Mesenchymal stem cell (in vitro differentiated cells and primary cell): ENCODE measurements around the gene EHF.
A peak's percentile ranks its signal among the peaks of the same experiment; 100 is the strongest.

Source experiments
- DNase-seq: peaks from one replicate; pipeline ENCODE4 v3.0.0-alpha.2; 2013
- H2AFZ ChIP-seq: one replicate; pipeline ENCODE4 v1.6.1; 2013; ENCODE audit warnings: low read depth, mild to moderate bottlenecking, control low read depth, inconsistent platforms, low read length, moderate library complexity
- H2AK5ac ChIP-seq: 2 replicates; pipeline ENCODE4 v1.6.1; 2013; ENCODE audit warnings: low read length, moderate library complexity, mild to moderate bottlenecking, inconsistent platforms; ENCODE audit not compliant: severe bottlenecking
- H2BK120ac ChIP-seq: one replicate; pipeline ENCODE4 v1.6.1; 2013; ENCODE audit warnings: low read depth, mild to moderate bottlenecking, inconsistent platforms, low read length, moderate library complexity
- H2BK12ac ChIP-seq, 2 experiments: one replicate each; pipeline ENCODE4 v1.6.1; 2013; ENCODE audit warnings: inconsistent platforms in 2 of 2, low read length in 2 of 2, mild to moderate bottlenecking in 2 of 2, moderate library complexity in 2 of 2, control low read depth in 1 of 2
- H2BK15ac ChIP-seq: one replicate; pipeline ENCODE4 v1.6.1; 2013; ENCODE audit warnings: mild to moderate bottlenecking, low read depth, inconsistent platforms; ENCODE audit not compliant: poor library complexity, severe bottlenecking
- H2BK5ac ChIP-seq: 2 replicates; pipeline ENCODE4 v1.6.1; 2013; ENCODE audit warnings: low read depth, mild to moderate bottlenecking, low read length, control low read depth, inconsistent platforms; ENCODE audit not compliant: poor library complexity, severe bottlenecking
- H3K14ac ChIP-seq, 2 experiments: one replicate each; pipeline ENCODE4 v1.6.1; 2013; ENCODE audit warnings: inconsistent platforms in 2 of 2, low read length in 2 of 2, control low read depth in 1 of 2, mild to moderate bottlenecking in 1 of 2, moderate library complexity in 1 of 2
- H3K18ac ChIP-seq, 2 experiments: one replicate each; pipeline ENCODE4 v1.6.1; 2013; ENCODE audit warnings: inconsistent platforms in 2 of 2, low read length in 2 of 2, control low read depth in 1 of 2, low read depth in 1 of 2, mild to moderate bottlenecking in 1 of 2
- H3K23ac ChIP-seq, 2 experiments: one replicate each; pipeline ENCODE4 v1.6.1; 2013; ENCODE audit warnings: inconsistent platforms in 2 of 2, low read length in 2 of 2, mild to moderate bottlenecking in 2 of 2, moderate library complexity in 2 of 2, control low read depth in 1 of 2
- H3K27ac ChIP-seq: 2 replicates; pipeline ENCODE4 v1.5.1; 2013; ENCODE audit warnings: mild to moderate bottlenecking, moderate library complexity, low read length, control low read depth, inconsistent platforms; ENCODE audit not compliant: poor library complexity, severe bottlenecking
- H3K27me3 ChIP-seq, 2 experiments: 2 replicates each; pipeline versions ENCODE4 v1.6.1 to v1.7.0; 2013; ENCODE audit warnings: low read length in 2 of 2, mild to moderate bottlenecking in 2 of 2, moderate library complexity in 2 of 2, control low read depth in 1 of 2, inconsistent platforms in 1 of 2; ENCODE audit not compliant: control insufficient read depth in 1 of 2, insufficient read depth in 1 of 2
- H3K36me3 ChIP-seq, 2 experiments: 2 replicates each; pipeline versions ENCODE4 v1.6.1 to v1.7.0; 2013; ENCODE audit warnings: low read length in 2 of 2, control low read depth in 1 of 2, inconsistent platforms in 1 of 2, low read depth in 1 of 2, mild to moderate bottlenecking in 1 of 2; ENCODE audit not compliant: insufficient read depth in 2 of 2, control insufficient read depth in 1 of 2
- H3K4ac ChIP-seq, 2 experiments: one replicate each; pipeline ENCODE4 v1.6.1; 2013; ENCODE audit warnings: inconsistent platforms in 2 of 2, low read length in 2 of 2, mild to moderate bottlenecking in 2 of 2, moderate library complexity in 2 of 2, control low read depth in 1 of 2, low read depth in 1 of 2
- H3K4me1 ChIP-seq: 2 replicates; pipeline ENCODE4 v1.6.1; 2013; ENCODE audit warnings: low read depth, low read length, control low read depth; ENCODE audit not compliant: control insufficient read depth, insufficient read depth
- H3K4me2 ChIP-seq: 2 replicates; pipeline ENCODE4 v1.6.1; 2013; ENCODE audit warnings: low read length, mild to moderate bottlenecking, inconsistent platforms; ENCODE audit not compliant: poor library complexity, severe bottlenecking
- H3K4me3 ChIP-seq, 2 experiments: 2 replicates each; pipeline versions ENCODE4 v1.5.1 to v1.7.0; 2013; ENCODE audit warnings: low read length in 2 of 2, mild to moderate bottlenecking in 2 of 2, control low read depth in 1 of 2, low read depth in 1 of 2; ENCODE audit not compliant: insufficient read depth in 1 of 2
- H3K79me1 ChIP-seq: replicated peaks from 2 replicates; pipeline ENCODE4 v1.6.1; 2013; ENCODE audit warnings: mild to moderate bottlenecking, control low read depth, low read length, inconsistent platforms; ENCODE audit not compliant: poor library complexity, severe bottlenecking
- H3K9ac ChIP-seq: 2 replicates; pipeline ENCODE4 v1.7.0; 2013; ENCODE audit warnings: mild to moderate bottlenecking, low read length, moderate library complexity
- H3K9me3 ChIP-seq: 2 replicates; pipeline ENCODE4 v1.7.0; 2013; ENCODE audit warnings: mild to moderate bottlenecking, low read length; ENCODE audit not compliant: control insufficient read depth
- H4K8ac ChIP-seq: one replicate; pipeline ENCODE4 v1.6.1; 2013; ENCODE audit warnings: inconsistent platforms, mild to moderate bottlenecking, low read length, moderate library complexity
- H4K91ac ChIP-seq: one replicate; pipeline ENCODE4 v1.6.1; 2013; ENCODE audit warnings: mild to moderate bottlenecking, low read length, inconsistent platforms
- WGBS: methylation state at CpG from one replicate; pipeline ENCODE4 v1.1.7; 2013; ENCODE audit warnings: mixed read lengths; 5-methylcytosine and 5-hydroxymethylcytosine counted together

The EHF gene

DNA sequence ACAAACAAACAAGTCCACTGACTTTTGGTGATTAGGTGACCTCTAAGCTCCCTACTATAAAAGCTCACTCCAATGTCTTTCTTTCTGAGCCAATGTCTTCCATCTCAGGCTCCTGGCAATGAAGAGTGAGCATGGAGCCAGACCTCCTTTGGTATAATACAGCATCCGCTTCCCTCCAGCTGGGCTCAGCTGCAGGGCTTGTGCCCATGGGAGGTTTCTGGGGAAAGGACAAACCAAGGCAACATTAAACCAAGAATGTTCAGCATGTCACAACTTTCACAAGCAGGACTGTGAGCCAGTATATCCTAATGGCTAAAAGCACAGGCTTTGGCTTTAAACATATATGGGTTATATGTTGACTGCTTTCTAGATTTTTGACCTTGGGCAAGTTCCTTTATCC is 58.8 kb downstream of the EHF start:
- Histone ChIP-seq H2BK120ac (no peak overlapping the region), H2BK12ac (peak overlapping the region in 1 of 2 experiments; percentile 56), H4K8ac (no peak overlapping the region), H3K4me3 (no peak overlapping the region), H2AK5ac (peak overlapping the region; percentile 46), H3K23ac (no peak overlapping the region), H3K27me3 (no peaks in the 10 kb centered on the region), H3K79me1 (no peaks in the 10 kb centered on the region), H3K4me1 (peaks cover 3% of the 10 kb centered on the region), H2BK15ac (no peak overlapping the region), H3K4ac (no peak overlapping the region), H3K9me3 (no peaks in the 10 kb centered on the region), H3K36me3 (no peaks in the 10 kb centered on the region), H3K9ac (no peak overlapping the region), H3K4me2 (no peak overlapping the region), H3K14ac (no peak overlapping the region), H2BK5ac (no peak overlapping the region), H2AFZ (no peak overlapping the region), H3K27ac (no peak overlapping the region), H4K91ac (no peak overlapping the region), H3K18ac (no peak overlapping the region)
- 100% methylated on average over 1 of the region's 1 CpG for WGBS
- no peak for DNase-seq

DNA sequence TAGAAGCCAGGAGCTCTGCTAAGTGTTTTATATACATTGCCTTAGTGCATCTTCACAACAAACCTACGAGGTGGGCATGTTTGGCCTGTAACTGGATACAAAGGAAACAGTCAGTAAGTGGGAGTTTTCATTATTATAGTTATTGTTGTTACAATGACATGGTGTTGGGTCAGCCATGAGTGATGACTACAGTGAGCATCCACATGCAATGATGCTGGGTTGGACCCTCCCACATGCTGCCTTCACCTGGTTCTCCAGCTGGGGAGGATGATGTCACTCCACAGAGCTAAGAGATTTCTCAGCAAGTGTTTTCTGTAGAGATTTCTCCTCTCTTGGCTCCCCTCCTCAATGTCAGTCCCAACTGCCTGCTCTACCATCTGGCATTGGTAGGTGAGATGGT is 59.3 kb downstream of the EHF start:
- Histone ChIP-seq H3K27ac (no peak overlapping the region), H2BK5ac (no peak overlapping the region), H2BK15ac (no peak overlapping the region), H3K18ac (no peak overlapping the region), H3K9me3 (no peaks in the 10 kb centered on the region), H2BK120ac (no peak overlapping the region), H3K27me3 (no peaks in the 10 kb centered on the region), H3K4me3 (no peak overlapping the region), H4K91ac (no peak overlapping the region), H2AFZ (no peak overlapping the region), H3K4ac (peak overlapping the region in 1 of 2 experiments; percentile 11), H3K79me1 (no peaks in the 10 kb centered on the region), H3K23ac (no peak overlapping the region), H3K36me3 (no peaks in the 10 kb centered on the region), H3K9ac (no peak overlapping the region), H3K14ac (no peak overlapping the region), H3K4me2 (no peak overlapping the region), H3K4me1 (peaks cover 5% of the 10 kb centered on the region), H4K8ac (no peak overlapping the region), H2BK12ac (no peak overlapping the region), H2AK5ac (no peak overlapping the region)
- WGBS, result 100% methylated on average over 1 of the region's 1 CpG
- DNase-seq, result no peak

DNA sequence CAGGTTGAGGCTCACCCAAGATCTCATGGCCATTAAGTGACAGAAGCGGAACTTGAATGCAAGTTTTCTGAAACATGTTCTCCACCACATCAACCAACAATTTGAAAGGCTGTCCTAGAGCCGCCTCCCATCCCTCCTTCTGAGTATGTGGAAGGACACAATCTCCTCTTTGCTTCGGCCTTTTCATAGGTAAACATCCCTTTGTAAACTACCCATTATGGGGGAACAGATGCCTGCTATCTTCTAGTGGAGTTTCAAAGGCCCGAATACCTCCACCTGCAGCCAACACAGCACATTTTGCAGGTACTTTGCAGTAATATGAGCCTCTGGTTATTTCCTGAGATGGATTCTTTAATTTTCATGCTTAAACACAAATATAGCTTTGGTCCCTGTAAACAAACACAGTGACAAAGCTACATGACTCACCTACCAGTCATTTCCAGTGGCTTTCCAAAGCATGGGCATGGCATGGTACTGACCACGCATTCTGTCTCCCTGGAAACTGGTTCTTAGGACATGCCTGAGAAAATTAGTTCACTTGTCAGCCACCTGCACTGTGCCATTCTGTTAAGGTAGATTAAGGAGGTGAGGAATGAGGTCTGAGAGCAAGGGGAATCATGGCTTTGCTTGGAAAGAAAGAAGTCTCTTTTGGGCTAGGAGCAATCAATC is 60.2 kb downstream of the EHF start:
- WGBS, result 43% methylated on average over 4 of the region's 5 CpGs
- no peaks in the 10 kb centered on the region for H3K9me3 ChIP-seq
- H3K36me3 ChIP-seq, result no peaks in the 10 kb centered on the region
- no peak overlapping the region for H2BK120ac ChIP-seq
- H3K9ac ChIP-seq, result no peak overlapping the region
- no peak overlapping the region for H2AK5ac ChIP-seq
- H3K23ac ChIP-seq, result no peak overlapping the region
- peak; percentile 84 for DNase-seq
- no peak overlapping the region for H2AFZ ChIP-seq
- H2BK15ac ChIP-seq, result no peak overlapping the region
- H2BK12ac ChIP-seq, result no peak overlapping the region
- H3K18ac ChIP-seq, result peak overlapping the region in 1 of 2 experiments; percentile 24
- no peak overlapping the region for H3K14ac ChIP-seq
- no peaks in the 10 kb centered on the region for H3K27me3 ChIP-seq
- no peak overlapping the region for H2BK5ac ChIP-seq
- H4K8ac ChIP-seq, result no peak overlapping the region
- peaks cover 6% of the 10 kb centered on the region for H3K4me1 ChIP-seq
- H3K4me2 ChIP-seq, result no peak overlapping the region
- no peak overlapping the region for H3K27ac ChIP-seq
- no peaks in the 10 kb centered on the region for H3K79me1 ChIP-seq
- H4K91ac ChIP-seq, result peak overlapping the region; percentile 10
- H3K4me3 ChIP-seq, result no peak overlapping the region
- H3K4ac ChIP-seq, result no peak overlapping the region

DNA sequence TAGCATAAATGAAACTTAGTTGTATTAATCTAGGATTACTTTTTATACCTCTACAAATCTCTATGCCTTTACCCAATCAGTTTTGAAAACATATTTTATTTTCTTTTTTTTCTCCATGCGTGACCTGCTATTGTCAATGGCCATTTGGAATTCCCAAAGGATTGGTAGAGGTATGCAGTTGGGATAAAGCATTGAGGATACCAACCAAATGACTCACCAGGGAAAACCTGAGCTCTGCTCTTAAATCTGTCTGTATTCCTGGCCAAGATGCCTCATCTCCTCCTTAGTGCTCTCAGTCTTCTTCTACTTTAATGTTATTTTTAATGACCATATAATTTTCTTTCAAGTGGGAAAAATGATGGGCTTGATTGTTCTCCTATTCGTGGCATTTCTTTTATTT is 61.9 kb downstream of the EHF start:
- H2BK120ac ChIP-seq, result no peak overlapping the region
- no peaks in the 10 kb centered on the region for H3K27me3 ChIP-seq
- DNase-seq, result peak; percentile 58
- H2AK5ac ChIP-seq, result no peak overlapping the region
- H3K4ac ChIP-seq, result no peak overlapping the region
- no peak overlapping the region for H2BK5ac ChIP-seq
- no peaks in the 10 kb centered on the region for H3K36me3 ChIP-seq
- H2BK12ac ChIP-seq, result no peak overlapping the region
- H3K27ac ChIP-seq, result no peak overlapping the region
- peaks cover 6% of the 10 kb centered on the region for H3K4me1 ChIP-seq
- no peaks in the 10 kb centered on the region for H3K9me3 ChIP-seq
- H3K79me1 ChIP-seq, result no peaks in the 10 kb centered on the region
- H3K4me3 ChIP-seq, result no peak overlapping the region
- no peak overlapping the region for H3K14ac ChIP-seq
- no CpG with 5 or more reads among the region's 2 CpGs for WGBS
- no peak overlapping the region for H2AFZ ChIP-seq
- H2BK15ac ChIP-seq, result no peak overlapping the region
- no peak overlapping the region for H4K91ac ChIP-seq
- no peak overlapping the region for H3K18ac ChIP-seq
- no peak overlapping the region for H3K23ac ChIP-seq
- no peak overlapping the region for H3K4me2 ChIP-seq
- no peak overlapping the region for H4K8ac ChIP-seq
- no peak overlapping the region for H3K9ac ChIP-seq
